GM19193 (cell line): Measurements from ENCODE around the gene HOXA10.

ENCODE experiments used
- POLR2A ChIP-seq: IDR thresholded peaks from 4 replicates; pipeline ENCODE4 v1.6.1; 2011; ENCODE audit not compliant: insufficient read depth, insufficient read length; ENCODE audit errors: extremely low read depth

The HOXA10 gene

DNA sequence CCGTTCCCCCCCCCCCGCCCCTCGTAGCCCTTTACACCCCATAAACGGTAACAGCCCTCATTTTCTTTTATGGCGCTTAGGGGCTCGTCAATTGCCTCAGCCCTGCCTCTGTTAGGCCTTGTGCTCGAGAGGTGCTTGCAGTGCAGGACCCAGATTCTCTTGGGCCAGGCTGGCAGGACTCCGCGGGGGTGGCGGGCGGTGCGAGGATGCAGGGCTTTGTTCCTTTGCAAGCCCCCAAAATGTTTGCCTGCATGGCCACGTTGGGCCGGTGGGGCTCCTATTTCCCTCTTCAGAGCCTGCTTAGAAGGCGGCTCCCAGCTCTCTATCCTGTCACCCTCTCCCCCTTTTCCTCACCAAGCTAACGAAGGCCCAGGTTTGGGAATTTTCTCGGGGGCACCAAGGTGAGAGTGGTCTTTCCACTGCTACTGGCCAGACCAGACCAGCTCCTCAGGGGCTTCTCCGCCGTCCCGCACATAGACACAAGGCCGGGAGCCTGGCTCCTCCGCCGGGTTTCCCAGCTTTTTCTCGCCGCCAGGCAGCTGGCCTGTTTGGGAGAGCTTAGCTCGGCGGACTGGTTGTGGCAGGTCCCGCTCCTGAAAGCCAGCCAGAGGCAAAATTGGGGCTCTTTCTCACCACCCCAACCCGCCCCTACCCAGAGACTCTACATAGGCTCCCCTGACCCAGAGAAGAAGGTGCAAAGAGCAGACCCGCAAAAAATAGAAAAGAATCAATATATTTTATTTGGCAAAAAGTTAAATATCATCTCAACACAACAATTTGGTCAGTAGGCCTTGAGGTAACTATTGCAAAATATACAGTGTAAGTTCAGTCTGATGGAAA lies 12.2 kb downstream of the HOXA10 start:
- no peak for TF ChIP-seq POLR2A

DNA sequence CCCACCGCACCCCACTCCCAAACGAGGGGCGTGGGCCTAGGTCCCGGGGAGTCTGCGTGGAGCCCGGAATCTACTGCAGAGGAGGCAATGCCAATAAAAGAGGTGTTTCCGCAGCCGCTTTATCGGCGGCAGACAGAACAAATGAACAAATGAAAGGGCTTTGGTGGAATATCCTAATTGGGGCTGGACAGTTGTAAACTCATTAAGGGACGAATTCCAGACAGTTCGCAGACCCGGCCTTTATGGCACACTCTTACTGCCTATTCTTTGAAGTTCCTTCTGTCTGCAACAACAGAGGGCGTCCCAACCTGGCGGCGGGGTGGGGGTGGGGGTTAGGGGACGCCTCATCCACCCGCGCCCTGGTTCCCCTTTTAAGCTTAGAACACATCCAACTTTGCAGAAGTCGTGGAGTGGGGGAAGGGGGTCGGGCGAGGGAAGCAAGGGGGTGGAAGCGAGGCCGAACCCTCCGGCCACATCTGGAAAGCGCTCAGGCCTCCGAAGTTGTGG lies 12.9 kb downstream of the HOXA10 start:
- TF ChIP-seq POLR2A = no peak

DNA sequence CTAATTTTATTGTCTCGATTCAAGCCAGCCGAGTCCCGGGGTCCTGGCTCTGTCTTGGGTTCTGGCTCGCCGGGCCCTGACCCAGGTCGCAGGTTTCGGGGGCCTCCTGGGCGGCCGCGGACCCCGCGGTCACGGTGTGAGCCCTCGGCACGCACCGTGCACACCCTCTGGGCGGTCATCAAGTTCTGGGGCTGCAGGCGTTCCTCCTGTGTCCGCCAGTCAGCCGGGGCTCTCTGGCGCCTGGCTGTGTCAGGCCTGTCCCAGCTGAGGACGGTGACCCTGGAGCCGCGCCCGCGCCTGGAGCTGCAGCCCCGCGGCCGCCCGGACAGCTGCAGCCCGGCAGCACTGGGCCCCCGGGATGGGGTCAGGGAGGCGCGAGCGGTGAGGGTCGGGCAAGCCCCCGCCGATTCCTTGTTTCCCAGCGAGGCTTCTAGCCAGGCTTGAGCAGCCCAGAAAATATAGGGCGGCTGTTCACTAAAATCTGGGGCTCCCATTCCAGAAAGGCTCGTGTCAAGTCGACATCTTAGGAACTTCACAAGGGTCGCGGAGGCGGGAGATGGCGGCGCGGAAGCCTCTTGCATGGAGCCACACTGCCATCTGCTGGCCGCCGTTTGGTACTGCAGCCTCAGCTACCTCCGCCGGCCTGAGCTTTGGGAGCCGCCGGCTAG lies 13.4 kb downstream of the HOXA10 start:
- no peak for TF ChIP-seq POLR2A

DNA sequence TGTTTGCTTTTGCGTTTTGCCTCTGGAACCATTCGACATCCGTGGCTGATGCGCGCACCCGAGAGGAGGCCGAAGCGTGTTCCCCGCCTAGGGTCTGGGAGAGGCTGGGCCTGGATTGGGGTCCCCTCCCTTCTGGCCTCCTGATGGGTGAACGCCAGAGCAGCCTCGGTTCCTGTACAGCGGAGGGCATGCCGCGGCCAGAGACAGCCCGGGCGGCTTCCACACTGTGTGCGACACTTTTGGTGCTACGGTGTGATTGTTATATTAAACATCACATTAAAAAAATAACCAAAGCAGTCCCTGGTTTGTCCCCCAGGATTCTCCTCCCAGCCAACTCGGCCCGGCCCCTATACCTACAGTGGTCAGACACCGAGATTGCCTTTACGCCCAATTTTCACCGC lies 14.0 kb downstream of the HOXA10 start:
- no peak for TF ChIP-seq POLR2A

DNA sequence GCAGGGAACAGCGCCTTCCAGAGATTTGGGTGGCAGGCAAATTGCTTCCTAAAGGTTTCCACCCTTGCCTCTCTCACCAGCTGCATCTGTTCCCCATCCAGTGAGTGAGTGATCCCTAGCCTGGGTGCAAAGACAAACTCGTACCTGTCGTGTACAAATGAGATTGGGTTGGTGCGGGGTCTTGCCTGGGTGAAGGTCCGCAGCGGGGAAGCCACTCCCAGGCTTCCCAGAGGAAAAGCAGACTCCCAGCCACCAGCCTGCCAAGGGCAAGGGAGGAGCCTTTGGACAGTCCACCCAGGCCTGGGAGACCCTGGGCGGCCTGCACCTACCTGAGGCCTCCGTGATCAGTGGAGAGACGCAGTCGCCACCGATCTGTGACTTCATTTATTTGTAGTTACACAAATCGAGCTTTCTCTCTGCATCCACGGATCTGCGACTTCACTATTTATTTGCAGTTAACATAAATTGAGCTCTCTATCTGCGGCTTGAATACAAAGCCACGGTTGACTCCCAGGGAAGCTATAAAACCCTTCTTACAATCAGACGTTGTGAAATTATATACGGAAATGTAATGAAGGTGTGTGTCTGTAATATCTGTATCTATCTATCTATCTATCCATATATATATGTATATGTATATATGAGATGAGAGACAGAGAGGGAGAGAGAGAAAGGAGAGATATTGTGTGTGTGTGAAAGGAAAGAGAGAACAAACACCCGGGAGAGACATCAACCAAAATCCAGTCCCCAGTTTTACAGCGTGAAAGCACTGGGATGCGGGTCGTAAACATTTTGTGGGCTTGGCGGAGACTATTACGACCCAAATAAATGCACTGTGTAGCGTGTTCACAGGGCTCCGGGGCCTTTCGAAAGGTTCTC lies 14.6 kb downstream of the HOXA10 start:
- no peak for TF ChIP-seq POLR2A

DNA sequence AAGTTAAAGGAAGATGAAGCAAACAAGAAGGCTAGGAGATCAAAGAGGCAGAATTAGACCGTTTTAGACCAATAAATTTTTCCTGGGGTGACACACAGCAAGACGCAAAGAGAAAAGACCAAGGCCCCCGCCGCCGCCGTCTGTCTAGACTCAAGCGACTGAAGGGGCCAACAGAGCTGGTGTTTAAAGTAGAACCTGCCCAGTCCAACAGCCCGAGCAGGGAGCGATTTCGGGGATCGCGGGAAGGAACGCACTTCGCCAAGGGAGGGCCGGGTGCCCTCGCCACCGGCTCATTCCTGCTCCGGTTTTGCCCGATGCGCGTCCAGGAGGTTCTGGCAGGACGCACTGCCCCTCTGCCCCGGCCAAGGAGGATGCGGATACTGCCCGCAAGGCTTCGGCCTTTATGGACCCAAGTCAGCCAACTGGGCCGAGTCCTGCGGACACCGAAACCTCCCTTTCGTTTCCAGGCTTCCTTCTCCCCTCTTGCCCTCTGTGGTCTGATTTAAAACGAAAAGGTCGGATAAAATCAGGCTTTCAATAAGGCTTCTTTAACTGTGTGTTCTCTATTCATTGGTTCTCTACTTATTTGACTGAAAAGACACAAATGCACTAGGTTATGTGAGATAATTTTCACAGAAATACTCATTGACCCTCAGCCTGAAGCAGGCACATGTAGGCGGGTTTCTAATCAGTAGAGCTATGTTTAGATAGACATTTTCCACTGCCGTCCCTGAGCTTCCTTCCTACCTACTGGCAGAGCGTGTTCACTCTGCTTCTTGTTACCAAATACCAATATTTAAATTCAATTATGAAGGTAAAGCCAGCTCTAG lies 15.5 kb downstream of the HOXA10 start:
- TF ChIP-seq POLR2A = no peak

DNA sequence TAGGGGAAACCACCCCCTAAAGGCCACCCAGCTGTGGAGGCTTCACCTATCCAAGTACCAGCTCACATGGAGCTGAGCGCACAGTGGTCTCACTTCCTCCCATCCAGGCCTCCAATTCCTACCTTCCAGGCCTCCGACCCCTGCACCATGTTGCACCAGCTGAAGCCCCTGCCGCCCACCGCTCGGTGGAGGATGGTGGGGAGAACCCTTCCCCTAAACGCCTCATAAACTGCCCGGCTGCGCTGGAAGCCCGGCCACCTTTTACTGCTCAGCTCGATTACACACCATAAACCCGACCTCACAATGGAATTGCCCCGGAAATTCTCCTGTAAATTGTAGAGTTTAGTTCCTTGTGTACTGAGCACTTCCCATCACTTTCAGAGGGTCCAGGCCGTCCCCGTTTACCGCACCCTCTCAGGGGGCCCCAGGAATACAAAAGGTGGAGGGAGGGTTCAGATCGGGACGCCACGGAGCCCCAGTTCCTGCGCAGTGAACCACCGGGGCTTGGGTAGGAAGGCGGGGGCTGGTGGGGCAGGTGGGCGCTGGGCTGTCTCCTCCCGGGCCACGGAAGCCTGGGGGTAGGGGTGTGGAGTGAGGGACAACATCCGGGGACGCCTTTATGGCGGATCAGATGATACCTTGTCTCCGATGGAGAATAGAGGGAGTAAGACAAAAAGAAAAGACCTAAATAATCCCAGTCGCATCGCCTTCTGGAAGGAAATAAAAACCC lies 16.3 kb downstream of the HOXA10 start:
- no peak for TF ChIP-seq POLR2A

DNA sequence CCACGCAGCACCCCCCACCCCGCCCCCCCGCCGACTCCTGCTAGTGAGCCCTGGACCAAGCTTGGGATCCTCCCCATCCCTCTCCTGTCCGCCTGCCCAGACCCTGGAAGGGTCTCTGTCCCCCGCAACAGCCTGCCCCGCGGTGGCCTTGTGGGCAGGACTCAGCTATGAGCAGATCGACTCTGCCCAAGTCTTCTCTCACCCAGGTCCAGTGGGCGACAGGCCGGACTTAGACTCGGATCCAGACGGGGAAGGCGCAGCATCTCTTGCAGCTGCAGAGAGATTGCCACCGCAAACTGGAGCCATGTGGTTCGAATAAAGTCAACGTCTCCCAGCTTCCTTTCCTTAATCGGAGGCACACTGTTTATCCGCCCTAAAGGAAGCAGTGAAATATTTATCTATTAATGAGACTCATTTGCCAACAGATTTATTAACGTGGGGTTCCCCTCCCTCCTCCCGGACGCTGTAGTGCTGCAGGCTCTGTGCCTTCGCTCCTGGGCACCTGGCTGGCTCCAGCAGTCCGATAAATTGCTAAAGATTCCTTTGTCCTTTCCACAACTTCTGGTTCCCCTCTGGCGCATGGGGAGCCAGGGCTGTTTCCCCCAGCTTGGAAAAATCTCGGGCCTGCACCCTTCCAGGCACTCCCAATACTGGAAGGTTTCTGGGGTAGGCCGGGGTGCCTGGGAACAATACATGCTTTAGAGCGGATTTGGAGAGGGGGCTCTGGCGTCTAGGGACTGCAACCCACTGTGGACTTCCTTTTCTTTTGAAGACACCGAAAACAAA lies 17.0 kb downstream of the HOXA10 start:
- TF ChIP-seq POLR2A = no peak

DNA sequence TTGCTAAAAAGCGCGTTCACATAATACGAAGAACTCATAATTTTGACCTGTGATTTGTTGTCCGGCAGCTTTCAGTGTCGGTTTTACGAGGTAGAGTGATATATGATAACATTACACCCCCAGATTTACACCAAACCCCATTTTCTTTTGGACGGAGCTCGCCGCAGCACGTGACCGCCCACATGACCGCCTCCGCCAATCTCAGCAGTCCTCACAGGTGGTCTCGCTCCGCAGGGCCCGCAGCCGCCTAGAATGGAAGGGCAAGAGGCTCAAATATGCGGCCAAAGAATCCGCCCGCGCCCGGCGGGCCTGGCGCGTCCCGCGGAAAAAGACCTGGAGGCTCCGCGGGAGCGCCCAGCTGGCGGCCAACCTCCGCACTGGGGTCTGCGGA lies 17.6 kb downstream of the HOXA10 start, which contains the start of gene HOXA7:
Gene HOXA7 (minus strand): TSS at position 168 of the 391 bp plus-strand sequence. CDS start 130 bp downstream, at position 38.
- TF ChIP-seq POLR2A = no peak

DNA sequence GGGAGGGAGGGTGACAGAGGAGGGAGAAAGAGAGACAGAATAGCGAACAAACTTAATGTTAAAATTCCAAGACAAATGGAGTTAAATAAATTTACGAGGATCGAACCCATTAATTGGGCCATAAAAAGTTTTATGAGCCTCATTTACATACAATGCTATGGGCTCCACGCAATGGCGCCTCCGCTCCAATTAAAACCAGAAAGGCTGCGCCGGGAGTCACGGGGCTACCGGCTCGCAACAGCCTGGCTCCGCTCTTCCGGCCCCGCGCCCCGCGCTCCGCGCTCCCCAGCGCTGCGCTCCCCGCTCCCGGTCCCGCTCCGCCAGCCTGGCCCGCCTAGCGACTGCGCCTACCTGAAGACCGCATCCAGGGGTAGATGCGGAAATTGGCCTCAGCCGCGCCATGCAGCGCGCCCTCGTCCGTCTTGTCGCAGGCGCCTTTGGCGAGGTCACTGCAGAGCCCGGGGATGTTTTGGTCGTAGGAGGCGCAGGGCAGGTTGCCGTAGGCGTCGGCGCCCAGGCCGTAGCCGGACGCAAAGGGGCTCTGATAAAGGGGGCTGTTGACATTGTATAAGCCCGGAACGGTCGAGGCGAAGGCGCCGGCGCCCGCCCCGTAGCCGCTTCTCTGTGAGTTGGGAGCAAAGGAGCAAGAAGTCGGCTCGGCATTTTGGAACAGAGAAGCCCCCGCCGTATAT lies 18.2 kb downstream of the HOXA10 start:
- TF ChIP-seq POLR2A = no peak

DNA sequence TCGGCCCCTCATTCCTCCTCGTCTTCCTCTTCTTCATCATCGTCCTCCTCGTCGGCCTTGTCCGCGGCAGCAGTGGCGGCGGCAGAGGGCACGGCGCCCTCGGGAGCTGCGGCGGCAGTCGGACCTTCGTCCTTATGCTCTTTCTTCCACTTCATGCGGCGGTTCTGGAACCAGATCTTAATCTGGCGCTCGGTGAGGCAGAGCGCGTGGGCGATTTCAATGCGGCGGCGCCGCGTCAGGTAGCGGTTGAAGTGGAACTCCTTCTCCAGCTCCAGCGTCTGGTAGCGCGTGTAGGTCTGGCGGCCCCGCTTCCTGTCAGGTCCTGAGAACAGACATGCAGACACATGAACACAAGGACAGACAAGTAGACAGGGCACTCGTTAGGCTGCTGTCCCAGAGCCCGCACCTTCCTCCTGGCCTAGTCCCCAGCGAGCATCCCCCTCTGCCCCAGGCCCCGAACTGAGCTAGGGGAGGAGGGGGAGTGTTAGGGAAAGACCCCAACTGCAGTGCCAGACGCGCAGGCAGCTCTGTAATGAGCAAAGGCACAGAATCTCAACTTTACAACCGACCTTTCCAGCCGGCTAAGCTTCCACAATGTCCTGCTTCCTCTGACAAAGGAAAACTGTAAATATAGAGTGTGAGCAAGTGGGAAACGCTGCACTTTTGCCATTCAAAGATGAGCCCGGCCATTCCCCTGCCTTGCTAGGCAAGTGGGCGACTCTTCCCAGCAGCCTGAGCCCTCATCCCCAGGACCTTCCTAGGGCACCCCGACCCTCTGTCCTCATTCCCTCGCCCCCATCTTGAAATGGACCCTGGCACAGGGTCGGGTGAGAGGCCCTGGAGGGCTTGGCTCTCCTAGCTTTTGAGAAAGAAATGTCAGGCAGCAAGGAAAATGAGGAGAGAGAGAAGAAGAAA lies 19.0 kb downstream of the HOXA10 start:
- TF ChIP-seq POLR2A = no peak
